ENCODE measurements around the gene SLC22A3. TPM values are rescaled to one million over a fixed set of nuclear protein-coding genes. Genes with fewer than 3 reads are reported as not detected.

Gene SLC22A3
- total RNA-seq, 1 donor from 2014 or later, result 1.7 TPM

GRCh38 chr6:160316261-160316660, 31.9 kb upstream of the SLC22A3 start:
- no peaks in the 10 kb centered on the region for H3K4me1 Mint-ChIP-seq (ENCODE audit: low read depth)
- no peak for DNase-seq (ENCODE audit: low spot score, unreplicated experiment)
- TF ChIP-seq, protein P1, sequence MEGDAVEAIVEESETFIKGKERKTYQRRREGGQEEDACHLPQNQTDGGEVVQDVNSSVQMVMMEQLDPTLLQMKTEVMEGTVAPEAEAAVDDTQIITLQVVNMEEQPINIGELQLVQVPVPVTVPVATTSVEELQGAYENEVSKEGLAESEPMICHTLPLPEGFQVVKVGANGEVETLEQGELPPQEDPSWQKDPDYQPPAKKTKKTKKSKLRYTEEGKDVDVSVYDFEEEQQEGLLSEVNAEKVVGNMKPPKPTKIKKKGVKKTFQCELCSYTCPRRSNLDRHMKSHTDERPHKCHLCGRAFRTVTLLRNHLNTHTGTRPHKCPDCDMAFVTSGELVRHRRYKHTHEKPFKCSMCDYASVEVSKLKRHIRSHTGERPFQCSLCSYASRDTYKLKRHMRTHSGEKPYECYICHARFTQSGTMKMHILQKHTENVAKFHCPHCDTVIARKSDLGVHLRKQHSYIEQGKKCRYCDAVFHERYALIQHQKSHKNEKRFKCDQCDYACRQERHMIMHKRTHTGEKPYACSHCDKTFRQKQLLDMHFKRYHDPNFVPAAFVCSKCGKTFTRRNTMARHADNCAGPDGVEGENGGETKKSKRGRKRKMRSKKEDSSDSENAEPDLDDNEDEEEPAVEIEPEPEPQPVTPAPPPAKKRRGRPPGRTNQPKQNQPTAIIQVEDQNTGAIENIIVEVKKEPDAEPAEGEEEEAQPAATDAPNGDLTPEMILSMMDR (IDR thresholded peaks at IDR 0.05; ENCODE audit: unreplicated experiment), result no peak
- no peaks in the 10 kb centered on the region for H3K36me3 Mint-ChIP-seq (ENCODE audit: insufficient read depth)
- H3K27ac Mint-ChIP-seq, result no peak overlapping the region
- no peak overlapping the region for H3K4me3 Mint-ChIP-seq (ENCODE audit: low read depth)
- H3K27me3 Mint-ChIP-seq, result no peaks in the 10 kb centered on the region
- peaks cover 26% of the 10 kb centered on the region for H3K9me3 Mint-ChIP-seq (ENCODE audit: low read depth)

GRCh38 chr6:160319246-160319645, 28.9 kb upstream of the SLC22A3 start:
- Mint-ChIP-seq H3K9me3 (ENCODE audit: low read depth) (peaks cover 12% of the 10 kb centered on the region), H3K27me3 (no peaks in the 10 kb centered on the region), H3K4me1 (ENCODE audit: low read depth) (no peaks in the 10 kb centered on the region), H3K27ac (no peak overlapping the region), H3K36me3 (ENCODE audit: insufficient read depth) (no peaks in the 10 kb centered on the region), H3K4me3 (ENCODE audit: low read depth) (no peak overlapping the region)
- TF ChIP-seq, protein P1 (IDR thresholded peaks at IDR 0.05; ENCODE audit: unreplicated experiment), result no peak
- DNase-seq (ENCODE audit: low spot score, unreplicated experiment), result no peak

DNA sequence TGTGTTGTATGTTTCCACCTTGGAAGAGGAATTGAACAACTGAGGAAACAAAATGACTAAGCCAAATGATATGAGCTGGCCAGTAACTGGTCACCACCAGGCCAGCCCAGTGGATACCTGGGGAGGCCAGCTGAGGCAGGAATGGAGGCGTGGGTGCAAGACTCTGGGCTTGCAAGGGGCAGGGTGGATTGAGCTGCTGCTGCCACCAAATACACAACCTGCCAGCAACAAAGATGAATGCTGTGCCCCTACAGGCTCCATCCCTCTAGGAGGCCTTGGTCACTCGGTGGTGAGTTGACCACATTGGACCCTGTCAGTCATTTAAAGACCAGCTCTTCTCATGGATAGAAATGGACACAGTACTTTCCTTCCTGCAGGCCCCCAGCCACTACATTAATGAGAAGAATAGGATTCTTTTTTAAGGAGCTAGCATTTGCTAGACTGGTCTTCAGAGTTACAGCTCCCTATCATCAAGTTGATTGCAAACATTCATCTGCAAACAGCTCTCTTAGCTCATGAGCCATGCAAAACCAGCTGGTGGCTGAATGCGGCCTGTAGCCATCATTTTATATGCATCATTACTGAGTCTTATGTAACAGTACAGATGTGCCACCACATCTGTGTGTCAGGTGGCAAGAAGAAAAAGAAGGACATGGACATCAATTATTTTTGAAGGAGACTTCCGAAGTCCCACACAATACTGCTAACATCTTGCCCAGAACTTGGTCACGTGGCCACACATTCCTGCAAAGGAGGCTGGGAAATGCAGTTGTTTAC, 26.3 kb upstream of the SLC22A3 start:
- H3K4me1 Mint-ChIP-seq (ENCODE audit: low read depth), result no peaks in the 10 kb centered on the region
- no peak overlapping the region for H3K27ac Mint-ChIP-seq
- peaks cover 8% of the 10 kb centered on the region for H3K9me3 Mint-ChIP-seq (ENCODE audit: low read depth)
- TF ChIP-seq, protein P1 (IDR thresholded peaks at IDR 0.05; ENCODE audit: unreplicated experiment), result no peak
- no peaks in the 10 kb centered on the region for H3K27me3 Mint-ChIP-seq
- DNase-seq (ENCODE audit: low spot score, unreplicated experiment), result no peak
- no peaks in the 10 kb centered on the region for H3K36me3 Mint-ChIP-seq (ENCODE audit: insufficient read depth)
- H3K4me3 Mint-ChIP-seq (ENCODE audit: low read depth), result no peak overlapping the region

DNA sequence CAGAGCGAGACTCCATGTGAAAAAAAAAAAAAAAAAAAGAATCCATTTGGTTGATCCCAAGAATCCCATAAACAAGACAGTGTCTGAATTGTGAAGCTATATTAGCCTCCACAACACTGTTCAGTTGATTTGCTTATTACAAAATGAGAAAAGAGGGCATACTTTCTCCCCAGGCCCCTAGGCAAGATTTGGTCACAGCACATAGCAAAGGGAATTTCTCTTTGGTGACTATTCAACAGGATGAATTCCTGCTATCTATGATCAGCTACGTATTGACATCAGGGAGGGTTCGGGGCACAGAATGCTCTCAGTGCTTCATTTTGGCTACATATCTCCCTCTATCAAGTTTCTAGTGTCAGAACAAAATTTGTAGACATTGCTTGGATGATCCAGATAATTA, 20.2 kb upstream of the SLC22A3 start:
- no peaks in the 10 kb centered on the region for H3K36me3 Mint-ChIP-seq (ENCODE audit: insufficient read depth)
- TF ChIP-seq, protein P1 (IDR thresholded peaks at IDR 0.05; ENCODE audit: unreplicated experiment), result no peak
- peaks cover 14% of the 10 kb centered on the region for H3K27me3 Mint-ChIP-seq
- no peaks in the 10 kb centered on the region for H3K9me3 Mint-ChIP-seq (ENCODE audit: low read depth)
- DNase-seq (ENCODE audit: low spot score, unreplicated experiment), result no peak
- no peak overlapping the region for H3K27ac Mint-ChIP-seq
- no peaks in the 10 kb centered on the region for H3K4me1 Mint-ChIP-seq (ENCODE audit: low read depth)
- no peak overlapping the region for H3K4me3 Mint-ChIP-seq (ENCODE audit: low read depth)

GRCh38 chr6:160328447-160328846, 19.7 kb upstream of the SLC22A3 start:
- no peak for DNase-seq (ENCODE audit: low spot score, unreplicated experiment)
- H3K9me3 Mint-ChIP-seq (ENCODE audit: low read depth), result no peaks in the 10 kb centered on the region
- H3K36me3 Mint-ChIP-seq (ENCODE audit: insufficient read depth), result no peaks in the 10 kb centered on the region
- H3K4me3 Mint-ChIP-seq (ENCODE audit: low read depth), result no peak overlapping the region
- H3K4me1 Mint-ChIP-seq (ENCODE audit: low read depth), result no peaks in the 10 kb centered on the region
- H3K27ac Mint-ChIP-seq, result no peak overlapping the region
- TF ChIP-seq, protein P1 (IDR thresholded peaks at IDR 0.05; ENCODE audit: unreplicated experiment), result no peak
- H3K27me3 Mint-ChIP-seq, result peaks cover 18% of the 10 kb centered on the region

All from progenitor cell of endocrine pancreas (in vitro differentiated cells).